Right cardiac atrium (tissue), 5 donors: ENCODE results near the gene PRKCE. TPM values are rescaled to one million over a fixed set of nuclear protein-coding genes. Genes with fewer than 3 reads are reported as not detected.

Source experiments
- ATAC-seq, 2 donors: fragments of 200-7000 bp; cut with Tn5 transposase; one replicate each; pipeline versions ENCODE4 v1.8.0 to v1.9.1; 2020; ENCODE audit warnings: moderate library complexity in 2 of 2, mild to moderate bottlenecking in 1 of 2
- DNase-seq, 3 donors: peaks; one replicate each; pipeline ENCODE4 v3.0.0-alpha.2; 2020
- H3K27ac ChIP-seq: one replicate; pipeline ENCODE4 v1.5.1; 2013; ENCODE audit warnings: mild to moderate bottlenecking, low read length, control low read depth, moderate library complexity
- H3K27me3 ChIP-seq: one replicate; pipeline ENCODE4 v1.6.1; 2013; ENCODE audit not compliant: control insufficient read depth, insufficient read depth
- H3K4me1 ChIP-seq: one replicate; pipeline ENCODE4 v1.6.1; 2013; ENCODE audit warnings: low read length; ENCODE audit not compliant: control insufficient read depth, insufficient read depth
- H3K4me3 ChIP-seq: one replicate; pipeline ENCODE4 v1.5.1; 2013; ENCODE audit warnings: low read length, control low read depth
- H3K9me3 ChIP-seq: one replicate; pipeline ENCODE4 v1.6.1; 2013; ENCODE audit warnings: low read length; ENCODE audit not compliant: control insufficient read depth
- WGBS: extraction: QIAGEN DNeasy Blood & Tissue Kit; methylation state at CpG from one replicate; pipeline ENCODE4 v1.1.7; 2013; 5-methylcytosine and 5-hydroxymethylcytosine counted together
- intact Hi-C, 4 donors: fragments of 100-400 bp; cut with DNase I; formaldehyde crosslinking; loops; one replicate each; pipeline versions ENCODE4 v1.11.0 to v1.14.0; 2022 to 2023
- polyA plus RNA-seq: library from polyadenylated mRNA; stranded (reverse); fragments of 200-250 nt; gene quantifications from one replicate; pipeline ENCODE4 v1.2.3, GENCODE V29; 2013
- total RNA-seq, 4 donors: library from RNA; stranded (reverse); fragmentation: NEBNext Ultra II Directional; extraction: Animal tissue kit (Norgen Biotek cat#: 25700); gene quantifications; one replicate each; pipeline ENCODE4 v1.2.1, GENCODE V29; 2021
- donor health status: healthy with polysubstance abuse.
- donor health status: DM: no; HTN: yes; CAD: no.
- donor health status: DM: no; HTN: no; CAD: no.
- donor health status: DM: no; HTN: yes; CAD: no; lungs with severe emphysema.
- donor health status: DM: yes; HTN: yes; CAD: no.

PRKCE gene
- total and polyA plus RNA-seq, 5 donors = 5.5 to 19.7 (median 18.7) TPM

DNA sequence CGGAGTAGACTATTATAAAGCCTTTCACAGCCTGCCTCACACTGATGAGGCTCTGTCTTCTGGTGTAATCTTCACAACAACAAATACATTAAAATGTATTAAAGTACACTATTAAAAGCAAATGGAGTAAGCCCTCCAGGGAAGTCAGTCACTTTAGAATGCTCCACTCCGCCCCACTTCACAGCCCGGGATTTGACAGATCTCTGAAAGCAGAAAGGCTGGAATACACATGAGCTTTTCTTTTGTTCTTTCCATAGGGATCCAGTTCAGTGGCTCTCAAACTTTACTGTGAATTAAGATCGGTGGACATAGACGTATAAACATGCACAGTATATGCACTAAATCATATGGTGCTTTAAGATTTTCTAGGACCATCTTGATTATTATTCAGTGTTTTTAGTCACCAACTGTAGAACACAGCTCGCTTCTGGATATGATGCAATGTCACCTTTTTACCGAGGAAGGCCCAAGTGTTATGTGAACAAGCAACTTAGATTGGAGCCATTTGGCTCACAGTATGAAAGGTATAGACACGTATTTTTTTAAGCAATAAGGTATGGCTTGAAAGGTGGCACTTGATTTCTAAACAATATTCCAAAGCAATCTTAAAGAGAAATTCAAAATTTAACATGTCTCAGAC is 151.1 kb downstream of the PRKCE start:
- no peak for ATAC-seq

DNA sequence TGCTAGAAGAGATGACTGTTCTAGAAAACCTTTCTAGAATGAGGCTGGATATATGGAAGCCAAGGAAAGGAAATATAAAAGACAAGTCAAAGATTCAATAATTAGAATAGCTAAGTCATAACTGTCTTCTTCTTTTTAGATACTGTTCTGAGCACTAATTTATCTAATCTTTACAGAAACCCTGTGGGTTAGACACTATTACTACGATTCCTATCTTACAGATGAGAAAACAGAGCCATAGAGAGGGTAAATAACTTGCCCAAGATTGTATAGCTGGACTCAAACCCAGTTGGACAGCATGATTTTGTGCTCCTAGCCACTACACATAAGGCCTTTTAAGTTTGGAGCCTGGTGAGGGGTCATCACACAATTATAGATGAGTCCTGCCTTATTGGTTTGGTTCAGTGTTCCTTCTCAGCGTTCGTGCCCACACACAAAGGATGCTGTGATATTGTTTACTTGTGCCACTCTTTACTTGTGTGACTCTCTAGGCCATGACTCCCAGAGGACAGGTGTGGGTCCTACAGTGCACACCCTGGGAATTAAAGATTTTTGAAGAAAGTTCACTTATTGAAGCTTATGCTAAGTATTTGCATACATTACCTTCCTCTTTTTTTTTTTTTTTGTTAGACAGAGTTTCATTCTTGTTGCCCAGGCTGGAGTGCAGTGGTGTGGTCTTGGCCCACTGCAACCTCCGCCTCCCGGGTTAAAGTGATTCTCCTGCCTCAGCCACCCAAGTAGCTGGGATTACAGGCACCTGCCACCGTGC is 153.7 kb downstream of the PRKCE start:
- no peaks in the 10 kb centered on the region for H3K9me3 ChIP-seq
- H3K27ac ChIP-seq = no peak overlapping the region
- no peak overlapping the region for H3K4me3 ChIP-seq
- H3K4me1 ChIP-seq = peaks cover 4% of the 10 kb centered on the region
- ATAC-seq (no peak), DNase-seq (no peak)
- no peaks in the 10 kb centered on the region for H3K27me3 ChIP-seq
- intact Hi-C loops = no loop called here
- 96% methylated on average over 6 of the region's 6 CpGs for WGBS

More for the DNA sequence above, 151.1 kb downstream of the PRKCE start:
- intact Hi-C loops = no loop called here
- H3K4me1 ChIP-seq = peaks cover 5% of the 10 kb centered on the region
- H3K4me3 ChIP-seq = no peak overlapping the region
- no peaks in the 10 kb centered on the region for H3K9me3 ChIP-seq
- WGBS = 91% methylated on average over 8 of the region's 8 CpGs
- no peak overlapping the region for H3K27ac ChIP-seq
- no peak for DNase-seq
- H3K27me3 ChIP-seq = no peaks in the 10 kb centered on the region

DNA sequence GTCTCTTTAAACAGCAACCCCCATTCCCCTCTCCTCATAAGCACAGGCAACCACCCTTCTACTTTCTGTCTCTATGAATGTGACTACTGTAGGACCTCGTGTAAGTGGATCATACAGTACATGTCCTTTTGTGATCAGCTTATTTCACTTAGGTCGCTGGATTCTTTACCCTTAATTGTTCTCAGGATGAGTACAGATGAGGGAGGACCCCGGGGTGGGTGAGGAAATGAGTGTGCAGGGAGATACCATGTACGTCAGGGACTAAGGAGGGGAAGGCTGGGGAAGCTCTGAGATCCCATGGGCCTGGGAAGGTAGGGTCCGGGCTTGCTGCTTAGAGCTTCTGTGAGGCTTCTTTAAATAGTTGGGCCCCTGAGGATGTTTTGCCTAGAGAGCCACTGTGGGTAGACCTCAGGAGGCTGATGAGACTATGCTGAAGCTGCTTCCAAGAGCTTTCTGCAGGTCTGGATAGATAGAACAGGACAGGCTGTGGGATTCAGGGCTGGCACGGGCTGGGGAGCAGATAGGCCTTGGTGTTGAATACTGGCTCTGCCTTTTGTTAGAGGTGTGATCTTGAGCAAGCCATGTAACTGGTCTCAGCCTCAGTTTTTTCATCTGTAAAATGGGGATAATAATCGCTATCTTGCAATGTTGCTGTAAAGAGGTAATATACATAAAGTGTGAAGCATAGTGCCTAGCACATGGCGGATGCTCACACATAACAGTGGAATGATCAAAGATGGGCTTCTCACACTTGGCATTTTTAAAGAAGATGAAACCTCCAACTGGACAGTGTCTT is 155.3 kb downstream of the PRKCE start:
- intact Hi-C loops = no loop called here
- Histone ChIP-seq H3K4me3 (no peak overlapping the region), H3K27me3 (no peaks in the 10 kb centered on the region), H3K9me3 (no peaks in the 10 kb centered on the region), H3K27ac (no peak overlapping the region), H3K4me1 (no peaks in the 10 kb centered on the region)
- ATAC-seq = no peak
- WGBS = 82% methylated on average over 8 of the region's 8 CpGs
- no peak for DNase-seq

- Histone ChIP-seq H3K27ac (no peak overlapping the region), H3K4me3 (no peak overlapping the region), H3K4me1 (peaks cover 9% of the 10 kb centered on the region), H3K27me3 (no peaks in the 10 kb centered on the region), H3K9me3 (no peaks in the 10 kb centered on the region)
- DNase-seq = no peak
- 56% methylated on average over 4 of the region's 4 CpGs for WGBS
- intact Hi-C loops = no loop called here
- ATAC-seq = no peak
Measured at GRCh38 chr2:45808294-45808800, 156.9 kb downstream of the PRKCE start.

DNA sequence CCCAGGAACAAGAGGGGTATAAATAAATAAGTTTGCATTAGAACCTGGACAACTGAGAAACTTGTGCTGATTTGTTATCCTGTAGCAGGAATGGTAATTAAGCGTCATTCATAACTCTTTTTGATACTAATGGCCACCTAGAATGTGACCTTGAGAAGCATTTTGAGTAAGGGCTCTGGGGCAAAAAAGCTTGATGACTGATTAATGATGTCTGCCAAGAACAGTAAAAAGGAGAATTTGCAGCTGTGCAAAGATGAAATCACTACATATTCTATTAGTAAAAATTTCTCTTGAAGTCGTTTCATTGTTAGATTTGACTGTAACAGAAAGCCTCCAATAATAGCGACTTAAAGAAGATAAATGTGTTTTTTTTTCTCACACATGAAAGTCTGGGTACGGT is 157.7 kb downstream of the PRKCE start:
- no peaks in the 10 kb centered on the region for H3K9me3 ChIP-seq
- DNase-seq = no peak
- intact Hi-C loops = no loop called here
- H3K27ac ChIP-seq = no peak overlapping the region
- H3K4me1 ChIP-seq = peaks cover 15% of the 10 kb centered on the region
- ATAC-seq = no peak
- no peaks in the 10 kb centered on the region for H3K27me3 ChIP-seq
- H3K4me3 ChIP-seq = no peak overlapping the region
- WGBS = 70% methylated on average over 4 of the region's 4 CpGs

DNA sequence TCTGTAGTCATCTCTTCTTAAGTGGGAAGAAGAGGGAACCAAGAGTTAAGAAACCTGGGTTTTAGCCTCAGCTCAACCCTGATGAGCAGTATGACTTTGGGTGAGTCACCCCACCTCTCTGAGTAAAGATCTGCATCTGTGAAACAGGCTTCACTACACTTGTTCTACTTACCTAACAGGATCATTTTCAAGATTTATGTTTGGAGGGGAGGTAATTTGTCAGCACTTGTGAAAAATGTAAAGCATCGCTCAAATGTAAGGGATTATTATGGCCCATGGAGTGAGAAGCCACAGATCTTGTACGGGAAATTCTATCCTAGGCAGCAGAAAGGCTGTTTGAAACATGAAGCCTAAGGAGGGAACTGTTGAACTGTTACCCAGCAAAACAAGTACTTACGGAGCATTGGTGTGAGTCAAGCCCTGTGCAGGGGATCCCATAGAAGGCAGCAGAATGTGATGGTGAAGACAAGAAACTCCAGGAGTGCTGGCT is 160.6 kb downstream of the PRKCE start:
- Histone ChIP-seq H3K9me3 (no peaks in the 10 kb centered on the region), H3K4me3 (no peak overlapping the region), H3K27ac (no peak overlapping the region), H3K4me1 (peaks cover 29% of the 10 kb centered on the region), H3K27me3 (no peaks in the 10 kb centered on the region)
- ATAC-seq = no peak
- DNase-seq = no peak
- intact Hi-C loops = no loop called here
- 80% methylated on average over 3 of the region's 3 CpGs for WGBS

DNA sequence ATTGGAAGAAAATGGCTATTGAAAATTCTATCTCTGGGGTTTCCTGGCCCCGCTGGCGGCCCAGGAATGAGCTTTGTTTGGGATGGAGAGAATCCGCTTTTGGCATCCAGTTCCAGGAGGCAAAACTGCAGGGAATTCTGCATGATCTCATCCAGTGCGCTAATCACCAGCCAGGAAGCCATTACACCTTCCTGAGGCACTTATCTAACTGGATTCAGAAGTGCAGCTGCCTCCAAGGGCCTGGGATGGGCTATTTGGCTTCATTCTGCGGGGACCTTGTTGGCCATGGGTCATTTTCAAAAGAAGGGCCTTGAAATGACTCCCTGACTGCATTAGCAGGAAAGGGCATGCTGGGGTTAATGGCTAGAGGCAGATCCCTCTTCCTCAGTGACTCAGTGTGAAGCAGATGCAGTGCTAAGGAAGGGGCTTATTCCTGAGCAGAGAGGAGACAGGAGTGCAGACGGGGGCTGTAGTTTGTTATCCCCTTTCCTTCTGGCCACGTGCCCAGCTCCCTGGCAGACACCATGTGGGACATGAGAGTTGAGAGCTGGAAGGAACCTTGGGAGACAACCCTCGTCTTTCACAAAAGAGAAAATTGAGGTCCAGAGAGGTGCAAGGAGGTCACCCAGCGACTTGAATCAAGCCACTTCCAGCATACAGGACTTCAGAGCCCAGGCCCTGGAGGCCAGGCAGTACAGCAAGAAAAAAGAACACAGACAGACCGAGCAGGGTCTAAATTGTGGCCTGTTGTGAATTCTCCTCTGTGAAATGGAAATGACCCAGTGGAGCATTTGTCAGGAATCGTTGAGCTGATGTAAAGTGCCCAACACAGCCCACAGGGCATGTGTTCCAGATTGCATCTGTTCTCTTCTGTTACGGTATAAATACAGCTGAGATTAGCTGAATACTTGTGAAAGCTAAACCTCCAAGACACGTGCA is 161.8 kb downstream of the PRKCE start:
- H3K27me3 ChIP-seq = no peaks in the 10 kb centered on the region
- no peaks in the 10 kb centered on the region for H3K9me3 ChIP-seq
- intact Hi-C loops = no loop called here
- DNase-seq (peak; percentile 56 to 78 (median 76)), ATAC-seq (peak; percentile 69 to 93)
- 35% methylated on average over 13 of the region's 13 CpGs for WGBS
- H3K4me1 ChIP-seq = peaks cover 29% of the 10 kb centered on the region
- peak overlapping the region; percentile 30 for H3K27ac ChIP-seq
- no peak overlapping the region for H3K4me3 ChIP-seq

DNA sequence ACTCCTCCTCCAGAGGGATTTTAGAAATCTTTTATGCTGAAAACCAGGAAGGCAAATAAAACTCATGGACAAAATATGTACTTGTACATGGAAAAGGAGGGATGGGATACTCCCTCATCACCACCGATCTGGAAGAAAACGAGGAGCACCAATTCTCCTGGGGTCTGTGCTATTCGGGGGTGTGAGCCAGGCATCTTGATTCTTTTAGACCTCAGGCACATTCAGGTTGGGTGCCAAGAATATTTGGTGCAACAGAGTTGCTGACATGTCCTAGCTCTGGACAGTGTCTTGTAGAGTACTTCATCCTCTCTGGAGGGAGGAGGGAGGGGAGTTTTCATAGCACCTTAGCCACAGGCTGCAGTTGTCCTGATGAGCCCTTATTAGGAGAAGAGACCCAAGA is 163.0 kb downstream of the PRKCE start:
- H3K27me3 ChIP-seq = no peaks in the 10 kb centered on the region
- H3K27ac ChIP-seq = no peak overlapping the region
- DNase-seq (no peak), ATAC-seq (peak in 1 of 2 donors; percentile 54)
- peaks cover 29% of the 10 kb centered on the region for H3K4me1 ChIP-seq
- no peak overlapping the region for H3K4me3 ChIP-seq
- intact Hi-C loops = no loop called here
- H3K9me3 ChIP-seq = no peaks in the 10 kb centered on the region
- WGBS = 42% methylated on average over 3 of the region's 3 CpGs

DNA sequence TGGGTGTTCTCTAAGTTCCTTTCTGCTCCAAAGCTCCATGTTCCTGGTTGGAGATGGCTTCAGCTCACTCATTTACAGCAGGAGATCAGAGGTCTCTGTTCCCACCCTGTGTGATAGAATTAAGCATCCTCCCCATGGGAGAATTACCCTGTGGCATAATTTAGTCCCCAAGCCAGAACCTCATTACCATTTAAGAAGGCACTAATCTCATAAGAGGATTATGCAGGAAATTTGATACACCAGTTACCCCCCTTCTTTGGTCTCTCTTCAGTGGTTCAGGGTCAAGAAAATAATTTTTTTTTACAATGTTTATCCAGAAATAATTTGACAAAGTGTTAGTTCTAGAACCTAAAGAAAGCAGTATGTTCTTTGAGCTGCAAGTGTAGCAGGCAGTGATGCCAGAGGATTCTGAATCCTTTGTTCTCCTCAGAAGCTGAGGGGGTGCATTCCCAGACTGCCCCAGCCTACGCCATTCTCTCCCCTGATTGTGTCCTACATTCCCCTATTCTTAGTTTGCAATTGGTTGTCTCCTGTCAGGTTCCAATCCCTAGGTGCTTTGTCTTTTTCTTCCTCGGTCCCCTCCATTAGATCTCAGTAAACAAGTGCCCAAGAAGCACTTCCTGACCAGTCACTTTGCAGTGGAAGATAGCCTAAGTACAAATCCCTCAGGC is 163.6 kb downstream of the PRKCE start:
- no peak for ATAC-seq
- 88% methylated on average over 2 of the region's 2 CpGs for WGBS
- H3K4me3 ChIP-seq = no peak overlapping the region
- no peaks in the 10 kb centered on the region for H3K27me3 ChIP-seq
- intact Hi-C loops = no loop called here
- H3K4me1 ChIP-seq = peaks cover 29% of the 10 kb centered on the region
- H3K9me3 ChIP-seq = no peaks in the 10 kb centered on the region
- no peak overlapping the region for H3K27ac ChIP-seq
- no peak for DNase-seq

GRCh38 chr2:45816272-45816671 is 164.8 kb downstream of the PRKCE start:
- no peaks in the 10 kb centered on the region for H3K9me3 ChIP-seq
- DNase-seq = peak in 1 of 3 donors; percentile 73
- H3K27ac ChIP-seq = peak overlapping the region; percentile 41
- H3K4me1 ChIP-seq = peaks cover 30% of the 10 kb centered on the region
- intact Hi-C loops = no loop called here
- H3K27me3 ChIP-seq = no peaks in the 10 kb centered on the region
- 49% methylated on average over 2 of the region's 2 CpGs for WGBS
- no peak overlapping the region for H3K4me3 ChIP-seq
- ATAC-seq = peak in 1 of 2 donors; percentile 25
